ENCODE data around the gene NOX5.

DNA sequence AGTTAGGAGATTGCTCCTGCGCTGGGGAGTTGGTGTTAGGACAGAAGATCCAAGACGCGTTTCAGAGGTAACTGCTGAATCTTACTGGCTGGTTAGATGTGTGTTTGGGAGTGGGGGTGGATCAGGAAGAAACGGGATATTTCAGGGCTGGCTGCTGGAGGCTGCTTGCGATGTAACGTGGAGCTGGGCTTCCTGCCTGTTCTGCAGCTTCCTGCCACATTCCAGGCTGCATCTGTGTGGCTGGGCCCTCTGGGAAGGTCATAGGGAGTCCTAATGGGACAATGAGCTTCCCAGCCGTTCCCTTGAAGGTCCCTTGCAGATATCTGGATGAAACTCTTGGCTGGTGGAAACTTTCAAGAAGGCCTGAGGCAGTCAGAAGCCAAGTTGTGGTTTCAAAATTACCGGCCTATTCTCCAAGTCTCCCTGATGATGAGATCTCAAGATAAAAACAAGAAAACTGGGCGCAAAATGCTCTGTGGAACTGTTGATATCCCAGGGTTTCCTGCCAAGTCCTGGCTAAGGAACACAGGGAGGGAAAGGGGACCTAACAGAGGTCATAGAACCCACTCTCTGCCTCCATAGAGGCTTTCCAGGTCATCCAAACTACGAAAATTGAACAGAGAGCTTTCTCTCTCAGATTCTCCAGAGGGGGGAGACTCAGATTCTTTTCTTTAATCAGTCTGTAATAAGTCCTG, 67.0 kb downstream of the NOX5 start:
- TF ChIP-seq, protein P1, sequence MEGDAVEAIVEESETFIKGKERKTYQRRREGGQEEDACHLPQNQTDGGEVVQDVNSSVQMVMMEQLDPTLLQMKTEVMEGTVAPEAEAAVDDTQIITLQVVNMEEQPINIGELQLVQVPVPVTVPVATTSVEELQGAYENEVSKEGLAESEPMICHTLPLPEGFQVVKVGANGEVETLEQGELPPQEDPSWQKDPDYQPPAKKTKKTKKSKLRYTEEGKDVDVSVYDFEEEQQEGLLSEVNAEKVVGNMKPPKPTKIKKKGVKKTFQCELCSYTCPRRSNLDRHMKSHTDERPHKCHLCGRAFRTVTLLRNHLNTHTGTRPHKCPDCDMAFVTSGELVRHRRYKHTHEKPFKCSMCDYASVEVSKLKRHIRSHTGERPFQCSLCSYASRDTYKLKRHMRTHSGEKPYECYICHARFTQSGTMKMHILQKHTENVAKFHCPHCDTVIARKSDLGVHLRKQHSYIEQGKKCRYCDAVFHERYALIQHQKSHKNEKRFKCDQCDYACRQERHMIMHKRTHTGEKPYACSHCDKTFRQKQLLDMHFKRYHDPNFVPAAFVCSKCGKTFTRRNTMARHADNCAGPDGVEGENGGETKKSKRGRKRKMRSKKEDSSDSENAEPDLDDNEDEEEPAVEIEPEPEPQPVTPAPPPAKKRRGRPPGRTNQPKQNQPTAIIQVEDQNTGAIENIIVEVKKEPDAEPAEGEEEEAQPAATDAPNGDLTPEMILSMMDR (IDR thresholded peaks at IDR 0.05): no peak
- no peak for TF ChIP-seq EZH2 (IDR thresholded peaks at IDR 0.05; ENCODE audit: borderline replicate concordance, insufficient read depth, low read depth, low read length, poor library complexity, severe bottlenecking)
